Fibroblast of pulmonary artery (primary cell): Measurements from ENCODE around the gene IKZF1.

Experiments
- DNase-seq: peaks from one replicate; pipeline ENCODE4 v3.0.0-alpha.2; 2010; ENCODE audit warnings: low read depth
- H3K4me3 ChIP-seq: replicated peaks from 2 replicates; pipeline ENCODE4 v1.5.1; 2011; ENCODE audit warnings: low read depth, mild to moderate bottlenecking, control low read depth, low read length, moderate library complexity
- TF ChIP-seq, protein P1 (sequence below): IDR thresholded peaks from 2 replicates; pipeline ENCODE4 v1.5.1; 2011; ENCODE audit warnings: mild to moderate bottlenecking, control low read depth, low read length, inconsistent platforms; ENCODE audit errors: missing control alignments

IKZF1 gene

DNA sequence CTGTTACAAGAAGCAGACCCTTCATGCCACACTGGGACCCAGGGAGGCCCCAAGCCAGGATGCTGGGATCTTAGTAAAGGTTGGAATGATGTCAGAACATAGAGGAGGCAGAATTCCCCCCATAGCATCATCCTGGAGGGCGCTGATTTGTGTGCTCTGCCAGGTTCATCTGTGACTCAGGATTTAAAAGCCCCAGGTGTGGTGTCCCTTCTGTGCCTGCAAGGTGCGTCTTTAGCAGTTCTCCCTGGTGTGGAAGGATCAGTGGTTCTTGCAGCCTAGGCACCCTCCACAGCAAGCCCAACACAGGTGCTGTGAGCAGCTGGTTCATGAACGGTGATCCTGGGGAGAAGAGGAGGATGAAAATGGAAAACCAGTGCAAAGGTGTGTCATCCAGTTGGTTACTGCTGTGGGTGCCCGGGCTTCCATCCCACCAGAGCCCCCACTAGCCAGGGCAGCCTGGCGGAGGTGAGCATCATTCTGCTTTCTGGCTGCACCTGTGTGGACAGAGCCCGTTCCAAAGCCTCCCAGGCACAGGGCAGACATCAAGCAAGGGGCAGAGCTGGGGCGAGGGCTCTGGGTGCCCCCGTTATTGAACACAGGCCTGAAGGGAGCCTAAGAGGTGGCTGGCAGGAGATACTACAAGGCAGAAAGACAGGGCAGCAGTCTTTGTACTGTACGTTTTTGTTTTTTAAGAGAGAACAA lies 49.5 kb downstream of the IKZF1 start:
- TF ChIP-seq, protein P1, sequence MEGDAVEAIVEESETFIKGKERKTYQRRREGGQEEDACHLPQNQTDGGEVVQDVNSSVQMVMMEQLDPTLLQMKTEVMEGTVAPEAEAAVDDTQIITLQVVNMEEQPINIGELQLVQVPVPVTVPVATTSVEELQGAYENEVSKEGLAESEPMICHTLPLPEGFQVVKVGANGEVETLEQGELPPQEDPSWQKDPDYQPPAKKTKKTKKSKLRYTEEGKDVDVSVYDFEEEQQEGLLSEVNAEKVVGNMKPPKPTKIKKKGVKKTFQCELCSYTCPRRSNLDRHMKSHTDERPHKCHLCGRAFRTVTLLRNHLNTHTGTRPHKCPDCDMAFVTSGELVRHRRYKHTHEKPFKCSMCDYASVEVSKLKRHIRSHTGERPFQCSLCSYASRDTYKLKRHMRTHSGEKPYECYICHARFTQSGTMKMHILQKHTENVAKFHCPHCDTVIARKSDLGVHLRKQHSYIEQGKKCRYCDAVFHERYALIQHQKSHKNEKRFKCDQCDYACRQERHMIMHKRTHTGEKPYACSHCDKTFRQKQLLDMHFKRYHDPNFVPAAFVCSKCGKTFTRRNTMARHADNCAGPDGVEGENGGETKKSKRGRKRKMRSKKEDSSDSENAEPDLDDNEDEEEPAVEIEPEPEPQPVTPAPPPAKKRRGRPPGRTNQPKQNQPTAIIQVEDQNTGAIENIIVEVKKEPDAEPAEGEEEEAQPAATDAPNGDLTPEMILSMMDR: no peak
- no peak overlapping the region for H3K4me3 ChIP-seq
- no peak for DNase-seq

DNA sequence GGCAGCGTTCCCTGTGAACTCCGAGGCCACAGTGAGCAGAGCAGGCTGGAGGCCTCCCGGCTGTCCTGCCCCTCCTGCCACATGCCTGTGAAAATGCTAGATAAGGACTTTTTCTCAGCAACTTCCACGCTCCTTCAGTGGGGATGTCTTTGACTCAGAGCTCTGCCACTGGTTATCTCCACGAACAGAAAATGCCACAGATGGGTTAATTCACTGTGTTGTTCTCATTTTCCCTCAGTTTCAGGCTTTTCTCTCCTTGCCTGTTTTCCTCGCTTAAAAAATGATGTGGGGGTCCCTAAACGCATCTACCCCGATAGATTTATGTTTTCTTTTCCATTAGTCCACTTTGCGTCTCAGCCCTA lies 51.3 kb downstream of the IKZF1 start:
- DNase-seq: no peak
- TF ChIP-seq, protein P1: no peak
- no peak overlapping the region for H3K4me3 ChIP-seq

DNA sequence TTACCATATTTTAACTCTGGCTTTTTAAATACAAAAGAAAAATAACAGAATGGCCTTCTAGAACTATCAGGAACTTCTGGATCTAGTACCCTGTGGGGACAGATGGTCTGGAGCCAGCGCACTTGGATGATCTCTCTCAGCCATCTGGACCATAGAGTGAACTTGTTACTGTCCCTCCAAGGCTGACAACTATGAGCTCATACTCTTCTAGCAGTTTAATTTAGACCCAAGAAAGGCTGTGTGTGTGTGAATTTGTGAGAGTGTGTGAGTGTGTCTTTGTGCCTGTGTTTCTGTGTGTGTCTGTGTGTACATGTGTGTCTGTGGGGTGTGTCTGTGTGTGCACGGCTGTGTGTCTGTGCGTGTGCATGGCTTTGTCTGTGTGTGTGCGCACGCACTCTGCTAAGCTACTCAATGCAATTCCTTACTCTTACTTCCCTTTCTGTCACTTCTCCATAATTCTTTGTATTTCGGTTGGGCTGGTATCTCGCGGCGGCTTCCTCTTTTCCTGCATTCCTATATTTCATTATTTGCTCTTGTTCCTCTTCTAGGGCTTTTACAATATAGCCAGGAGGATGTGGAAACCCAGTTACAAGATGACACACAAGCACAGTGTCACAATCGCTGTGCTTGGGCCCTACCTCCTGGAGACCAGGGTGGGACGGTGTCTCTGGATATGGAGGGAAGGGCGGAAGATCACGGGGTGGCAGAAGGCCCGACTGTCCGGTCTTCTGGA lies 51.9 kb downstream of the IKZF1 start:
- DNase-seq: no peak
- TF ChIP-seq, protein P1: no peak
- H3K4me3 ChIP-seq: no peak overlapping the region

GRCh38 chr7:50356945-50357268 lies 52.4 kb downstream of the IKZF1 start:
- TF ChIP-seq, protein P1: no peak
- no peak overlapping the region for H3K4me3 ChIP-seq
- no peak for DNase-seq

DNA sequence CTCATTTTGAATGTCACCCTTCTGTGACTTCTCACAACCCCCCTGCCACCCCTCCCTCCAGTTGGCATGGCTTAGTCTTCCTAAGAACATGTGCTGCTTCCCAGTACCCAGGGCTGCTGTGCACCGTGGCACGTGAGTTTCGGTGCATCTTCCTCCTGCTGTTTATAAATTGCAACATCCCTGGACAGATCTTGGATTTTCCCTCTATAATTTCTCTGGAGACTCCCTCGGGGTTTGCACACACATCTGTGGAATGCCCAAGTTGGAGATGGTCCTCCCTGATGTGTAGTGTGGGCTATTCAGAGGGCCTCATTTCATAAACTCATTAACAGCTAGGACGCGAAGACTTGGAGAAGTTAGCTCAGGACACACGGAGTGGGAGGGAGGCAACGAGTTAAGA lies 52.9 kb downstream of the IKZF1 start:
- no peak for DNase-seq
- TF ChIP-seq, protein P1: no peak
- no peak overlapping the region for H3K4me3 ChIP-seq

- DNase-seq: no peak
- TF ChIP-seq, protein P1: no peak
- H3K4me3 ChIP-seq: no peak overlapping the region
These were observed 53.7 kb downstream of the IKZF1 start for GRCh38 chr7:50358041-50358705.
